Measurements from ENCODE around the gene FAM72C. TPM values are rescaled to one million over a fixed set of nuclear protein-coding genes. Genes with fewer than 3 reads are reported as not detected.
"Not testable (repeated sequence)": the region's sequence is repeated elsewhere in the genome, so short reads cannot be mapped to it uniquely, and the experiment has no call there.

Gene FAM72C
- under 1 TPM in 2 of 3 donors, not detected in 1; 0.32 to 0.59 TPM for total RNA-seq

GRCh38 chr1:143971924-143972700, at the start of gene FAM72C:
TSS of gene FAM72C (minus strand) at chr1:143971986. CDS start at chr1:143971141, 845 bp downstream.
- intact Hi-C loops (cut with DNase I; ENCODE audit: low total_unique reads); H3K27ac ChIP-seq: not testable (repeated sequence)

GRCh38 chr1:144020001-144020738, 48.4 kb upstream of the FAM72C start:
- intact Hi-C loops (cut with DNase I; ENCODE audit: low total_unique reads); DNase-seq (ENCODE audit: low spot score in 2 of 2); H3K4me3 ChIP-seq; H3K27ac ChIP-seq; H3K9me3 ChIP-seq; H3K4me1 ChIP-seq; H3K36me3 ChIP-seq; H3K27me3 ChIP-seq: not testable (repeated sequence)

More at GRCh38 chr1:143971924-143972700, at the start of gene FAM72C:
- H3K9me3 ChIP-seq; H3K4me1 ChIP-seq; H3K36me3 ChIP-seq; H3K27me3 ChIP-seq; DNase-seq (ENCODE audit: low spot score in 2 of 2); H3K4me3 ChIP-seq: not testable (repeated sequence)

- H3K9me3 ChIP-seq; H3K4me3 ChIP-seq; H3K4me1 ChIP-seq; DNase-seq (ENCODE audit: low spot score in 2 of 2); H3K27me3 ChIP-seq; H3K27ac ChIP-seq; H3K36me3 ChIP-seq; intact Hi-C loops (cut with DNase I; ENCODE audit: low total_unique reads): not testable (repeated sequence)
Measured at GRCh38 chr1:144019101-144019500, 47.3 kb upstream of the FAM72C start.

GRCh38 chr1:144015180-144015966, 43.6 kb upstream of the FAM72C start:
- H3K36me3 ChIP-seq; H3K9me3 ChIP-seq; intact Hi-C loops (cut with DNase I; ENCODE audit: low total_unique reads); H3K4me3 ChIP-seq; H3K27ac ChIP-seq; H3K4me1 ChIP-seq; DNase-seq (ENCODE audit: low spot score in 2 of 2); H3K27me3 ChIP-seq: not testable (repeated sequence)

- H3K4me3 ChIP-seq; H3K9me3 ChIP-seq; H3K36me3 ChIP-seq; H3K4me1 ChIP-seq; DNase-seq (ENCODE audit: low spot score in 2 of 2); intact Hi-C loops (cut with DNase I; ENCODE audit: low total_unique reads); H3K27ac ChIP-seq; H3K27me3 ChIP-seq: not testable (repeated sequence)
Measured at GRCh38 chr1:144014528-144014927, 42.7 kb upstream of the FAM72C start.

GRCh38 chr1:144014121-144014520, 42.3 kb upstream of the FAM72C start:
- intact Hi-C loops (cut with DNase I; ENCODE audit: low total_unique reads); H3K4me1 ChIP-seq; H3K4me3 ChIP-seq; H3K27ac ChIP-seq; H3K9me3 ChIP-seq; H3K27me3 ChIP-seq; H3K36me3 ChIP-seq; DNase-seq (ENCODE audit: low spot score in 2 of 2): not testable (repeated sequence)

GRCh38 chr1:144012168-144012733, 40.5 kb upstream of the FAM72C start:
- H3K9me3 ChIP-seq; H3K27me3 ChIP-seq; intact Hi-C loops (cut with DNase I; ENCODE audit: low total_unique reads); DNase-seq (ENCODE audit: low spot score in 2 of 2); H3K27ac ChIP-seq; H3K4me1 ChIP-seq; H3K4me3 ChIP-seq; H3K36me3 ChIP-seq: not testable (repeated sequence)

GRCh38 chr1:144009410-144009809, 37.6 kb upstream of the FAM72C start:
- H3K4me1 ChIP-seq; H3K27ac ChIP-seq; intact Hi-C loops (cut with DNase I; ENCODE audit: low total_unique reads); H3K36me3 ChIP-seq; H3K9me3 ChIP-seq; H3K27me3 ChIP-seq; DNase-seq (ENCODE audit: low spot score in 2 of 2); H3K4me3 ChIP-seq: not testable (repeated sequence)

GRCh38 chr1:144004259-144004658, 32.5 kb upstream of the FAM72C start:
- intact Hi-C loops (cut with DNase I; ENCODE audit: low total_unique reads) = not testable (repeated sequence)

GRCh38 chr1:144003306-144004029, 31.7 kb upstream of the FAM72C start:
- DNase-seq (ENCODE audit: low spot score in 2 of 2); intact Hi-C loops (cut with DNase I; ENCODE audit: low total_unique reads); H3K27me3 ChIP-seq; H3K27ac ChIP-seq; H3K4me1 ChIP-seq; H3K9me3 ChIP-seq; H3K4me3 ChIP-seq; H3K36me3 ChIP-seq: not testable (repeated sequence)

More at GRCh38 chr1:144004259-144004658, 32.5 kb upstream of the FAM72C start:
- H3K36me3 ChIP-seq; H3K9me3 ChIP-seq; H3K27ac ChIP-seq; DNase-seq (ENCODE audit: low spot score in 2 of 2); H3K4me3 ChIP-seq; H3K4me1 ChIP-seq; H3K27me3 ChIP-seq: not testable (repeated sequence)

- H3K36me3 ChIP-seq; H3K4me3 ChIP-seq; intact Hi-C loops (cut with DNase I; ENCODE audit: low total_unique reads); H3K27ac ChIP-seq; H3K27me3 ChIP-seq; H3K4me1 ChIP-seq; H3K9me3 ChIP-seq; DNase-seq (ENCODE audit: low spot score in 2 of 2): not testable (repeated sequence)
Measured at GRCh38 chr1:144002141-144002881, 30.5 kb upstream of the FAM72C start.

- H3K9me3 ChIP-seq; H3K27me3 ChIP-seq; H3K36me3 ChIP-seq; H3K4me3 ChIP-seq; DNase-seq (ENCODE audit: low spot score in 2 of 2); H3K27ac ChIP-seq; H3K4me1 ChIP-seq; intact Hi-C loops (cut with DNase I; ENCODE audit: low total_unique reads): not testable (repeated sequence)
Measured at GRCh38 chr1:144001077-144001476, 29.3 kb upstream of the FAM72C start.

All from breast epithelium (tissue), 4 donors.